Neuronal stem cell (in vitro differentiated cells): Measurements from ENCODE around the gene CUEDC2.

ENCODE experiments used
- DNase-seq: peaks from one replicate; pipeline ENCODE4 v3.0.0-alpha.2; 2013; ENCODE audit warnings: low spot score
- H2AFZ ChIP-seq: one replicate; pipeline ENCODE4 v1.6.1; 2013; ENCODE audit warnings: mild to moderate bottlenecking, low read length, inconsistent platforms
- H2AK5ac ChIP-seq: 2 replicates; pipeline ENCODE4 v1.6.1; 2013; ENCODE audit warnings: low read depth, mild to moderate bottlenecking, inconsistent platforms, low read length, moderate library complexity, mixed read lengths
- H2BK120ac ChIP-seq: 2 replicates; pipeline ENCODE4 v1.6.1; 2013; ENCODE audit warnings: low read depth, mild to moderate bottlenecking, inconsistent platforms, low read length, moderate library complexity, mixed read lengths
- H2BK12ac ChIP-seq: one replicate; pipeline ENCODE4 v1.6.1; 2013; ENCODE audit warnings: low read length, inconsistent platforms
- H2BK15ac ChIP-seq: 2 replicates; pipeline ENCODE4 v1.6.1; 2013; ENCODE audit warnings: mild to moderate bottlenecking, low read length, inconsistent platforms, mixed read lengths
- H2BK5ac ChIP-seq: one replicate; pipeline ENCODE4 v1.6.1; 2013; ENCODE audit warnings: inconsistent platforms, mild to moderate bottlenecking, low read length, moderate library complexity
- H3K14ac ChIP-seq: one replicate; pipeline ENCODE4 v1.6.1; 2013; ENCODE audit warnings: low read length, inconsistent platforms
- H3K18ac ChIP-seq: 2 replicates; pipeline ENCODE4 v1.6.1; 2013; ENCODE audit warnings: low read length, inconsistent platforms
- H3K23ac ChIP-seq: 2 replicates; pipeline ENCODE4 v1.6.1; 2013; ENCODE audit warnings: low read depth, mild to moderate bottlenecking, mixed read lengths, low read length, inconsistent platforms; ENCODE audit not compliant: poor library complexity
- H3K27ac ChIP-seq: replicated peaks from 3 replicates; pipeline ENCODE4 v1.5.1; 2013; ENCODE audit warnings: low read length, inconsistent platforms
- H3K27me3 ChIP-seq, 3 experiments: 2 replicates each; pipeline ENCODE4 v1.6.1; 2013; ENCODE audit warnings: low read length in 3 of 3, mild to moderate bottlenecking in 2 of 3, inconsistent platforms in 1 of 3, low read depth in 1 of 3, mixed read lengths in 1 of 3, moderate library complexity in 1 of 3; ENCODE audit not compliant: control insufficient read depth in 3 of 3, insufficient read depth in 3 of 3
- H3K36me3 ChIP-seq, 2 donors: replicated peaks in 1 of 2; 2 replicates each; pipeline ENCODE4 v1.6.1; 2013; ENCODE audit warnings: low read length in 2 of 2; ENCODE audit not compliant: control insufficient read depth in 2 of 2, insufficient read depth in 2 of 2
- H3K4ac ChIP-seq: 2 replicates; pipeline ENCODE4 v1.6.1; 2013; ENCODE audit warnings: inconsistent platforms, mild to moderate bottlenecking, low read length, moderate library complexity
- H3K4me1 ChIP-seq, 2 donors: 1 replicate in 1 of 2; 2 replicates in 1 of 2; pipeline ENCODE4 v1.6.1; 2013; ENCODE audit warnings: low read length in 2 of 2, low read depth in 1 of 2; ENCODE audit not compliant: control insufficient read depth in 2 of 2, insufficient read depth in 1 of 2
- H3K4me2 ChIP-seq: one replicate; pipeline ENCODE4 v1.6.1; 2013; ENCODE audit warnings: mild to moderate bottlenecking, low read length, inconsistent platforms; ENCODE audit not compliant: insufficient read depth, poor library complexity, severe bottlenecking
- H3K4me3 ChIP-seq, 2 donors: 2 replicates each; pipeline ENCODE4 v1.5.1; 2013; ENCODE audit warnings: low read length in 2 of 2, mild to moderate bottlenecking in 2 of 2, inconsistent platforms in 1 of 2, moderate library complexity in 1 of 2
- H3K79me1 ChIP-seq: one replicate; pipeline ENCODE4 v1.6.1; 2013; ENCODE audit warnings: low read depth, mild to moderate bottlenecking, inconsistent platforms, low read length, moderate library complexity
- H3K9ac ChIP-seq: one replicate; pipeline ENCODE4 v1.6.1; 2013; ENCODE audit warnings: mild to moderate bottlenecking, low read depth, low read length, inconsistent platforms; ENCODE audit not compliant: poor library complexity
- H3K9me3 ChIP-seq, 2 donors: replicated peaks in 1 of 2; 2 replicates each; pipeline versions ENCODE3 to v1.6.1; 2013; ENCODE audit warnings: low read length in 2 of 2, mild to moderate bottlenecking in 2 of 2, inconsistent platforms in 1 of 2, low read depth in 1 of 2, mixed read lengths in 1 of 2, moderate library complexity in 1 of 2; ENCODE audit not compliant: control insufficient read depth in 2 of 2, insufficient read depth in 1 of 2
- H4K8ac ChIP-seq: one replicate; pipeline ENCODE4 v1.6.1; 2013; ENCODE audit warnings: low read depth, mild to moderate bottlenecking, inconsistent platforms, low read length, moderate library complexity
- H4K91ac ChIP-seq: one replicate; pipeline ENCODE4 v1.6.1; 2013; ENCODE audit warnings: low read length, low read depth, mild to moderate bottlenecking, inconsistent platforms; ENCODE audit not compliant: poor library complexity
- WGBS, 2 donors: extraction: QIAGEN DNeasy Blood & Tissue Kit; methylation state at CpG; one replicate each; pipeline ENCODE4 v1.1.7; 2013; ENCODE audit warnings: missing lambda C conversion rate in 2 of 2, mixed read lengths in 1 of 2; ENCODE audit not compliant: insufficient read length in 2 of 2, insufficient replicate concordance in 1 of 2; ENCODE audit errors: extremely low coverage in 2 of 2; 5-methylcytosine and 5-hydroxymethylcytosine counted together

CUEDC2 gene

GRCh38 chr10:102475451-102476040 lies 43.2 kb upstream of the CUEDC2 start:
- DNase-seq = no peak
- Histone ChIP-seq H2BK12ac (peak overlapping the region; percentile 22), H2AK5ac (peak overlapping the region; percentile 70), H3K9me3 (no peaks in the 10 kb centered on the region), H3K14ac (peak overlapping the region; percentile 56), H2AFZ (no peak overlapping the region), H3K23ac (no peak overlapping the region), H3K4me3 (no peak overlapping the region), H3K27ac (no peak overlapping the region), H3K36me3 (peaks cover 10 to 63% of the 10 kb centered on the region in 2 donors), H4K91ac (no peak overlapping the region), H3K9ac (no peak overlapping the region), H3K27me3 (no peaks in the 10 kb centered on the region), H3K4me2 (no peak overlapping the region), H4K8ac (no peak overlapping the region), H2BK5ac (no peak overlapping the region), H3K4me1 (no peaks in the 10 kb centered on the region), H3K4ac (no peak overlapping the region), H2BK120ac (peak overlapping the region; percentile 81), H3K18ac (peak overlapping the region; percentile 13), H2BK15ac (no peak overlapping the region), H3K79me1 (no peaks in the 10 kb centered on the region)
- WGBS, 2 donors = no CpG with 5 or more reads among the region's 9 CpGs

GRCh38 chr10:102473445-102474331 lies 41.3 kb upstream of the CUEDC2 start:
- Histone ChIP-seq H3K18ac (peak overlapping the region; percentile 38), H3K36me3 (peaks cover under 1 to 60% of the 10 kb centered on the region in 2 donors), H3K4me1 (no peaks in the 10 kb centered on the region), H2BK5ac (peak overlapping the region; percentile 93), H3K4ac (no peak overlapping the region), H2BK15ac (no peak overlapping the region), H3K14ac (no peak overlapping the region), H3K4me3 (no peak overlapping the region), H3K79me1 (peaks cover 2% of the 10 kb centered on the region), H3K27ac (no peak overlapping the region), H2AFZ (no peak overlapping the region), H2BK12ac (no peak overlapping the region), H3K9ac (peak overlapping the region; percentile 70), H2BK120ac (peak overlapping the region; percentile 74), H3K23ac (no peak overlapping the region), H4K91ac (no peak overlapping the region), H2AK5ac (peak overlapping the region; percentile 63), H3K9me3 (no peaks in the 10 kb centered on the region), H3K4me2 (no peak overlapping the region), H3K27me3 (no peaks in the 10 kb centered on the region), H4K8ac (peak overlapping the region; percentile 56)
- no CpG with 5 or more reads among the region's 27 CpGs for WGBS, 2 donors
- DNase-seq = no peak

GRCh38 chr10:102470579-102471546 lies 38.5 kb upstream of the CUEDC2 start:
- Histone ChIP-seq H3K4me2 (no peak overlapping the region), H3K9me3 (no peaks in the 10 kb centered on the region), H3K27ac (no peak overlapping the region), H2AK5ac (no peak overlapping the region), H2BK15ac (no peak overlapping the region), H2BK12ac (no peak overlapping the region), H3K18ac (peak overlapping the region; percentile 57), H4K91ac (no peak overlapping the region), H3K27me3 (no peaks in the 10 kb centered on the region), H3K79me1 (peaks cover 2% of the 10 kb centered on the region), H2BK5ac (no peak overlapping the region), H3K4me3 (no peak overlapping the region), H3K4ac (no peak overlapping the region), H2BK120ac (no peak overlapping the region), H3K9ac (peak overlapping the region; percentile 44), H3K14ac (peak overlapping the region; percentile 71), H2AFZ (no peak overlapping the region), H3K23ac (peak overlapping the region; percentile 80), H3K4me1 (no peaks in the 10 kb centered on the region), H3K36me3 (peaks cover 0 to 39% of the 10 kb centered on the region in 2 donors), H4K8ac (no peak overlapping the region)
- DNase-seq = no peak
- no CpG with 5 or more reads among the region's 36 CpGs for WGBS, 2 donors
